Measurements from ENCODE around the gene ST8SIA6. TPM values are rescaled to one million over a fixed set of nuclear protein-coding genes. Genes with fewer than 3 reads are reported as not detected.

Gene ST8SIA6
- total and polyA plus RNA-seq, 9 of the 15 experiments (the other 6 are each of a cell fraction or from before 2014, with no cell fraction given) = 0.69 to 6.7 (median 5.0) TPM

DNA sequence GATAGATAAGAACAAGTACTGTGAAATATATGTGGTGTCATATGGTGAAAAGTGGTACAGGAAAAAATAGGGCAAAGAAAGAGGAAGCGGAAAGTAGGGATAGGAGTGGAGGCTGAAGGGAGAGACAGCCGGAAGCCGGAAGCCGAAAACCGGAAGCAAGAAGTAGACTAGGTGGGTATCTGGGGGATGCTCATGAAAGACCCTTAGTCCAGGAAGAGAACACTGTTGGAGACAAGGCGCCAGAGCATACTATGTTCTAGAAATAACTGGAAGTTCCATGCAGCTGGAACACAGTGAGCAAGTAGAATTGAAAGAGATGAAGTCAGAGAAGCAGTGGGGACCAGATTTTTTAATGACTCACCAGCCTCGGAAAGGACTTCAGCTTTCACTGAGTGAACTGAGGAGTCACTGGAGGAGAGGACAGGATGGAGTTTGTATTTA is 22.5 kb downstream of the ST8SIA6 start (continued):
- TF ChIP-seq, protein P1, sequence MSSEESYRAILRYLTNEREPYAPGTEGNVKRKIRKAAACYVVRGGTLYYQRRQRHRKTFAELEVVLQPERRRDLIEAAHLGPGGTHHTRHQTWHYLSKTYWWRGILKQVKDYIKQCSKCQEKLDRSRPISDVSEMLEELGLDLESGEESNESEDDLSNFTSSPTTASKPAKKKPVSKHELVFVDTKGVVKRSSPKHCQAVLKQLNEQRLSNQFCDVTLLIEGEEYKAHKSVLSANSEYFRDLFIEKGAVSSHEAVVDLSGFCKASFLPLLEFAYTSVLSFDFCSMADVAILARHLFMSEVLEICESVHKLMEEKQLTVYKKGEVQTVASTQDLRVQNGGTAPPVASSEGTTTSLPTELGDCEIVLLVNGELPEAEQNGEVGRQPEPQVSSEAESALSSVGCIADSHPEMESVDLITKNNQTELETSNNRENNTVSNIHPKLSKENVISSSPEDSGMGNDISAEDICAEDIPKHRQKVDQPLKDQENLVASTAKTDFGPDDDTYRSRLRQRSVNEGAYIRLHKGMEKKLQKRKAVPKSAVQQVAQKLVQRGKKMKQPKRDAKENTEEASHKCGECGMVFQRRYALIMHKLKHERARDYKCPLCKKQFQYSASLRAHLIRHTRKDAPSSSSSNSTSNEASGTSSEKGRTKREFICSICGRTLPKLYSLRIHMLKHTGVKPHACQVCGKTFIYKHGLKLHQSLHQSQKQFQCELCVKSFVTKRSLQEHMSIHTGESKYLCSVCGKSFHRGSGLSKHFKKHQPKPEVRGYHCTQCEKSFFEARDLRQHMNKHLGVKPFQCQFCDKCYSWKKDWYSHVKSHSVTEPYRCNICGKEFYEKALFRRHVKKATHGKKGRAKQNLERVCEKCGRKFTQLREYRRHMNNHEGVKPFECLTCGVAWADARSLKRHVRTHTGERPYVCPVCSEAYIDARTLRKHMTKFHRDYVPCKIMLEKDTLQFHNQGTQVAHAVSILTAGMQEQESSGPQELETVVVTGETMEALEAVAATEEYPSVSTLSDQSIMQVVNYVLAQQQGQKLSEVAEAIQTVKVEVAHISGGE (CRISPR knock-in tag; IDR thresholded peaks at IDR 0.05) = peak in 1 of 3 experiments; percentile 40; a peak in 1 of 6 replicates
- no peak for TF ChIP-seq GTF2A2 (tag; IDR thresholded peaks at IDR 0.05)
- no peak for TF ChIP-seq ARHGAP35 (IDR thresholded peaks at IDR 0.05; ENCODE audit: partially characterized antibody)
- TF ChIP-seq, protein P2, sequence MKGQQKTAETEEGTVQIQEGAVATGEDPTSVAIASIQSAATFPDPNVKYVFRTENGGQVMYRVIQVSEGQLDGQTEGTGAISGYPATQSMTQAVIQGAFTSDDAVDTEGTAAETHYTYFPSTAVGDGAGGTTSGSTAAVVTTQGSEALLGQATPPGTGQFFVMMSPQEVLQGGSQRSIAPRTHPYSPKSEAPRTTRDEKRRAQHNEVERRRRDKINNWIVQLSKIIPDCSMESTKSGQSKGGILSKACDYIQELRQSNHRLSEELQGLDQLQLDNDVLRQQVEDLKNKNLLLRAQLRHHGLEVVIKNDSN (CRISPR knock-in tag; IDR thresholded peaks at IDR 0.05) = no peak
- no peak for TF ChIP-seq ZNF197 (CRISPR knock-in tag; IDR thresholded peaks at IDR 0.05; ENCODE audit: low read depth)
- TF ChIP-seq KLF6 (CRISPR knock-in tag; IDR thresholded peaks at IDR 0.05; ENCODE audit: borderline replicate concordance) = no peak
- TF ChIP-seq NFRKB (IDR thresholded peaks at IDR 0.05; ENCODE audit: low read depth) = peak; percentile 74
- no peak; the same call in 1 of the 2 replicates for TF ChIP-seq MTA1 (IDR thresholded peaks at IDR 0.05; ENCODE audit: borderline replicate concordance)
- TF ChIP-seq SRSF7 (optimal IDR thresholded peaks at IDR 0.05; ENCODE audit: low read depth, low read length) = no peak
- TF ChIP-seq, protein P3, sequence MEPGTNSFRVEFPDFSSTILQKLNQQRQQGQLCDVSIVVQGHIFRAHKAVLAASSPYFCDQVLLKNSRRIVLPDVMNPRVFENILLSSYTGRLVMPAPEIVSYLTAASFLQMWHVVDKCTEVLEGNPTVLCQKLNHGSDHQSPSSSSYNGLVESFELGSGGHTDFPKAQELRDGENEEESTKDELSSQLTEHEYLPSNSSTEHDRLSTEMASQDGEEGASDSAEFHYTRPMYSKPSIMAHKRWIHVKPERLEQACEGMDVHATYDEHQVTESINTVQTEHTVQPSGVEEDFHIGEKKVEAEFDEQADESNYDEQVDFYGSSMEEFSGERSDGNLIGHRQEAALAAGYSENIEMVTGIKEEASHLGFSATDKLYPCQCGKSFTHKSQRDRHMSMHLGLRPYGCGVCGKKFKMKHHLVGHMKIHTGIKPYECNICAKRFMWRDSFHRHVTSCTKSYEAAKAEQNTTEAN (CRISPR knock-in tag; IDR thresholded peaks at IDR 0.05) = no peak
- TF ChIP-seq FOXP1 (CRISPR knock-in tag; IDR thresholded peaks at IDR 0.05) = no peak
- TF ChIP-seq, protein P4, sequence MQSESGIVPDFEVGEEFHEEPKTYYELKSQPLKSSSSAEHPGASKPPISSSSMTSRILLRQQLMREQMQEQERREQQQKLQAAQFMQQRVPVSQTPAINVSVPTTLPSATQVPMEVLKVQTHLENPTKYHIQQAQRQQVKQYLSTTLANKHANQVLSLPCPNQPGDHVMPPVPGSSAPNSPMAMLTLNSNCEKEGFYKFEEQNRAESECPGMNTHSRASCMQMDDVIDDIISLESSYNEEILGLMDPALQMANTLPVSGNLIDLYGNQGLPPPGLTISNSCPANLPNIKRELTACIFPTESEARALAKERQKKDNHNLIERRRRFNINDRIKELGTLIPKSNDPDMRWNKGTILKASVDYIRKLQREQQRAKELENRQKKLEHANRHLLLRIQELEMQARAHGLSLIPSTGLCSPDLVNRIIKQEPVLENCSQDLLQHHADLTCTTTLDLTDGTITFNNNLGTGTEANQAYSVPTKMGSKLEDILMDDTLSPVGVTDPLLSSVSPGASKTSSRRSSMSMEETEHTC (IDR thresholded peaks at IDR 0.05) = no peak
- peak; percentile 80 for TF ChIP-seq GABPA (tag; conservative IDR thresholded peaks at IDR 0.05; ENCODE audit: low read depth)
- TF ChIP-seq, protein P5, sequence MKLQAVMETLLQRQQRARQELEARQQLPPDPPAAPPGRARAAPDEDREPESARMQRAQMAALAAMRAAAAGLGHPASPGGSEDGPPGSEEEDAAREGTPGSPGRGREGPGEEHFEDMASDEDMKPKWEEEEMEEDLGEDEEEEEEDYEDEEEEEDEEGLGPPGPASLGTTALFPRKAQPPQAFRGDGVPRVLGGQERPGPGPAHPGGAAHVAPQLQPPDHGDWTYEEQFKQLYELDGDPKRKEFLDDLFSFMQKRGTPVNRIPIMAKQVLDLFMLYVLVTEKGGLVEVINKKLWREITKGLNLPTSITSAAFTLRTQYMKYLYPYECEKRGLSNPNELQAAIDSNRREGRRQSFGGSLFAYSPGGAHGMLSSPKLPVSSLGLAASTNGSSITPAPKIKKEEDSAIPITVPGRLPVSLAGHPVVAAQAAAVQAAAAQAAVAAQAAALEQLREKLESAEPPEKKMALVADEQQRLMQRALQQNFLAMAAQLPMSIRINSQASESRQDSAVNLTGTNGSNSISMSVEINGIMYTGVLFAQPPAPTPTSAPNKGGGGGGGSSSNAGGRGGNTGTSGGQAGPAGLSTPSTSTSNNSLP (IDR thresholded peaks at IDR 0.05; ENCODE audit: borderline replicate concordance, low read depth, low read length) = no peak
- 0 out of 2 replicates have a peak, but pooled peaks have one; percentile 14 for TF ChIP-seq ZNF316 (IDR thresholded peaks at IDR 0.05)
- TF ChIP-seq, protein P6, sequence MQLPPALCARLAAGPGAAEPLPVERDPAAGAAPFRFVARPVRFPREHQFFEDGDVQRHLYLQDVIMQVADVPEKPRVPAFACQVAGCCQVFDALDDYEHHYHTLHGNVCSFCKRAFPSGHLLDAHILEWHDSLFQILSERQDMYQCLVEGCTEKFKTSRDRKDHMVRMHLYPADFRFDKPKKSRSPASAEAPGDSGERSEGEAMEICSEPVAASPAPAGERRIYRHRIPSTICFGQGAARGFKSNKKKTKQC (CRISPR knock-in tag; IDR thresholded peaks at IDR 0.05) = no peak

Data from K562 (cell line).